H9 (cell line): ENCODE measurements around the gene CLIC3. TPM values are rescaled to one million over a fixed set of nuclear protein-coding genes. Genes with fewer than 3 reads are reported as not detected.

ENCODE experiments used
- DNase-seq: peaks from one replicate; pipeline ENCODE4 v3.0.0-alpha.2; 2017
- H2AFZ ChIP-seq: one replicate; pipeline ENCODE4 v1.6.1; 2013; ENCODE audit warnings: mild to moderate bottlenecking, low read length, control low read depth, moderate library complexity
- H2AK5ac ChIP-seq: 2 replicates; pipeline ENCODE4 v1.6.1; 2013; ENCODE audit warnings: low read length, control low read depth, mixed read lengths; ENCODE audit not compliant: insufficient read length
- H2BK120ac ChIP-seq: one replicate; pipeline ENCODE4 v1.6.1; 2013; ENCODE audit warnings: low read depth, mild to moderate bottlenecking, low read length, control low read depth, inconsistent platforms; ENCODE audit not compliant: poor library complexity, severe bottlenecking
- H2BK12ac ChIP-seq: 2 replicates; pipeline ENCODE4 v1.6.1; 2013; ENCODE audit warnings: low read length, control low read depth, mixed read lengths, low read depth; ENCODE audit not compliant: insufficient read length
- H2BK15ac ChIP-seq: 2 replicates; pipeline ENCODE4 v1.6.1; 2013; ENCODE audit warnings: low read depth, low read length, control low read depth
- H2BK20ac ChIP-seq: one replicate; pipeline ENCODE4 v1.6.1; 2013; ENCODE audit warnings: low read depth, mild to moderate bottlenecking, low read length, control low read depth, inconsistent platforms; ENCODE audit not compliant: poor library complexity, severe bottlenecking
- H2BK5ac ChIP-seq: 2 replicates; pipeline ENCODE4 v1.6.1; 2013; ENCODE audit warnings: low read length, control low read depth, mixed read lengths; ENCODE audit not compliant: insufficient read length
- H3K14ac ChIP-seq: 2 replicates; pipeline ENCODE4 v1.6.1; 2013; ENCODE audit warnings: low read length, control low read depth; ENCODE audit not compliant: insufficient read depth
- H3K18ac ChIP-seq: 2 replicates; pipeline ENCODE4 v1.6.1; 2013; ENCODE audit warnings: low read depth, mild to moderate bottlenecking, mixed read lengths, low read length, control low read depth; ENCODE audit not compliant: insufficient read length
- H3K23ac ChIP-seq: 2 replicates; pipeline ENCODE4 v1.6.1; 2013; ENCODE audit warnings: low read length, control low read depth, mixed read lengths, low read depth; ENCODE audit not compliant: insufficient read length
- H3K23me2 ChIP-seq: 2 replicates; pipeline ENCODE4 v1.6.1; 2013; ENCODE audit warnings: low read depth, mild to moderate bottlenecking, mixed read lengths, low read length, control low read depth; ENCODE audit not compliant: insufficient read length, poor library complexity, severe bottlenecking
- H3K27ac ChIP-seq: 2 replicates; pipeline ENCODE4 v1.5.1; 2013; ENCODE audit warnings: low read length, control low read depth, mixed read lengths, low read depth; ENCODE audit not compliant: insufficient read length
- H3K27me3 ChIP-seq: 2 replicates; pipeline ENCODE4 v1.6.1; 2013; ENCODE audit warnings: low read length, control low read depth, inconsistent platforms; ENCODE audit not compliant: insufficient read depth
- H3K4ac ChIP-seq: 2 replicates; pipeline ENCODE4 v1.6.1; 2013; ENCODE audit warnings: low read depth, mild to moderate bottlenecking, control low read depth, inconsistent platforms, low read length, moderate library complexity
- H3K4me1 ChIP-seq: 2 replicates; pipeline ENCODE4 v1.6.1; 2013; ENCODE audit warnings: low read length, control low read depth, inconsistent platforms; ENCODE audit not compliant: insufficient read depth
- H3K4me2 ChIP-seq: 2 replicates; pipeline ENCODE4 v1.6.1; 2013; ENCODE audit warnings: low read length, control low read depth, mixed read lengths; ENCODE audit not compliant: insufficient read length, insufficient read depth
- H3K56ac ChIP-seq: 2 replicates; pipeline ENCODE4 v1.6.1; 2013; ENCODE audit warnings: low read depth, mild to moderate bottlenecking, mixed read lengths, low read length, control low read depth; ENCODE audit not compliant: insufficient read length
- H3K79me1 ChIP-seq: 2 replicates; pipeline ENCODE4 v1.6.1; 2013; ENCODE audit warnings: low read depth, mild to moderate bottlenecking, moderate library complexity, low read length, control low read depth, inconsistent platforms; ENCODE audit not compliant: insufficient read depth, poor library complexity, severe bottlenecking
- H3K79me2 ChIP-seq: 2 replicates; pipeline ENCODE4 v1.6.1; 2013; ENCODE audit warnings: low read length, control low read depth, inconsistent platforms; ENCODE audit not compliant: insufficient read depth
- H3K9ac ChIP-seq: 2 replicates; pipeline ENCODE4 v1.6.1; 2013; ENCODE audit warnings: low read length, control low read depth, mixed read lengths; ENCODE audit not compliant: insufficient read length; ENCODE audit errors: extremely low read depth
- H3K9me3 ChIP-seq: one replicate; pipeline ENCODE4 v1.6.1; 2013; ENCODE audit warnings: low read depth, low read length, inconsistent platforms; ENCODE audit not compliant: control insufficient read depth
- H3T11ph ChIP-seq: one replicate; pipeline ENCODE4 v1.6.1; 2013; ENCODE audit warnings: mild to moderate bottlenecking, low read length, control low read depth, inconsistent platforms
- H4K20me1 ChIP-seq: one replicate; pipeline ENCODE4 v1.6.1; 2013; ENCODE audit not compliant: control insufficient read depth, insufficient read length, insufficient read depth
- H4K5ac ChIP-seq: 2 replicates; pipeline ENCODE4 v1.6.1; 2013; ENCODE audit warnings: low read depth, mild to moderate bottlenecking, mixed read lengths, low read length, control low read depth; ENCODE audit not compliant: insufficient read length
- H4K8ac ChIP-seq: replicated peaks from 2 replicates; pipeline ENCODE4 v1.6.1; 2013; ENCODE audit warnings: low read length, control low read depth, mixed read lengths, low read depth; ENCODE audit not compliant: insufficient read length
- H4K91ac ChIP-seq: 2 replicates; pipeline ENCODE4 v1.6.1; 2013; ENCODE audit warnings: low read depth, mild to moderate bottlenecking, moderate library complexity, mixed read lengths, low read length, control low read depth; ENCODE audit not compliant: insufficient read length
- H3K27ac Mint-ChIP-seq, 3 experiments: 2 replicates in 2 of 3; 3 replicates in 1 of 3; pipeline ENCODE4 v1.8.0; 2020 to 2021; ENCODE audit warnings: mixed read lengths in 3 of 3, mild to moderate bottlenecking in 1 of 3, moderate library complexity in 1 of 3
- H3K27me3 Mint-ChIP-seq: 2 replicates; pipeline ENCODE4 v1.8.0; 2021; ENCODE audit warnings: low read depth, mild to moderate bottlenecking, moderate library complexity, mixed read lengths
- H3K36me3 Mint-ChIP-seq, 3 experiments: 2 replicates in 2 of 3; 3 replicates in 1 of 3; pipeline ENCODE4 v1.8.0; 2020 to 2021; ENCODE audit warnings: low read depth in 3 of 3, mixed read lengths in 3 of 3; ENCODE audit not compliant: insufficient read depth in 1 of 3
- H3K4me1 Mint-ChIP-seq, 2 experiments: 2 replicates each; pipeline ENCODE4 v1.8.0; 2020; ENCODE audit warnings: mixed read lengths in 2 of 2
- H3K4me3 Mint-ChIP-seq, 2 experiments: 2 replicates in 1 of 2; 3 replicates in 1 of 2; pipeline ENCODE4 v1.8.0; 2020 to 2021; ENCODE audit warnings: mild to moderate bottlenecking in 2 of 2, mixed read lengths in 2 of 2, moderate library complexity in 1 of 2
- H3K9me3 Mint-ChIP-seq, 2 experiments: 2 replicates in 1 of 2; 3 replicates in 1 of 2; pipeline ENCODE4 v1.8.0; 2020; ENCODE audit warnings: mild to moderate bottlenecking in 2 of 2, mixed read lengths in 2 of 2, moderate library complexity in 1 of 2
- CTCF ChIP-seq: fragments of 200-600 bp; sonication (generic); conservative IDR thresholded peaks from 3 replicates; pipeline ENCODE4 v1.8.0; 2021; ENCODE audit warnings: antibody characterized with exemption, mild to moderate bottlenecking
- WGBS: extraction: QIAGEN DNeasy Blood & Tissue Kit; methylation state at CpG from one replicate; pipeline ENCODE4 v1.1.7; 2013; ENCODE audit warnings: missing lambda C conversion rate, low lambda C conversion rate, mixed read lengths; ENCODE audit not compliant: insufficient read length; ENCODE audit errors: extremely low coverage; 5-methylcytosine and 5-hydroxymethylcytosine counted together
- total RNA-seq: library from RNA; stranded (reverse); gene quantifications from 2 replicates; pipeline ENCODE4 v1.2.1, GENCODE V29; 2021

Gene CLIC3
- total RNA-seq, 1 experiment from 2014 or later, result 0.31 TPM

- no peak overlapping the region for H4K91ac ChIP-seq
- H3K4me1 Mint-ChIP-seq, result peaks cover 2% of the 10 kb centered on the region in 2 experiments; a peak in 2 of 4 replicates
- no peak overlapping the region for H3K27ac Mint-ChIP-seq
- peaks cover 6% of the 10 kb centered on the region for H3K23me2 ChIP-seq
- peaks cover 9 to 10% of the 10 kb centered on the region in 2 experiments; a peak in 3 of 5 replicates for H3K9me3 Mint-ChIP-seq
- no peak overlapping the region for H3K18ac ChIP-seq
- DNase-seq, result no peak
- no peak overlapping the region for H3K14ac ChIP-seq
- no peak overlapping the region for H2BK12ac ChIP-seq
- no peak overlapping the region for H2BK120ac ChIP-seq
- peaks cover 2 to 8% (median 2%) of the 10 kb centered on the region in 3 experiments; a peak in 5 of 7 replicates for H3K36me3 Mint-ChIP-seq
- H2BK15ac ChIP-seq, result no peak overlapping the region
- no peak overlapping the region for H3K23ac ChIP-seq
- no CpG with 5 or more reads among the region's 10 CpGs for whole genome bisulfite sequencing
- no peak overlapping the region for H4K5ac ChIP-seq
- no peak overlapping the region for H2AFZ ChIP-seq
- no peaks in the 10 kb centered on the region for H4K20me1 ChIP-seq
- peaks cover 26% of the 10 kb centered on the region for H3K27me3 Mint-ChIP-seq
- H3K9me3 ChIP-seq, result no peaks in the 10 kb centered on the region
- no peaks in the 10 kb centered on the region for H3K4me1 ChIP-seq
- no peak overlapping the region for H2BK20ac ChIP-seq
- H3K27me3 ChIP-seq, result no peaks in the 10 kb centered on the region
- H3K4me2 ChIP-seq, result no peak overlapping the region
- H3K56ac ChIP-seq, result no peak overlapping the region
- no peak overlapping the region for H3T11ph ChIP-seq
- no peak for TF ChIP-seq CTCF
- no peak overlapping the region for H4K8ac ChIP-seq
- H2AK5ac ChIP-seq, result no peak overlapping the region
- no peak overlapping the region for H3K27ac ChIP-seq
- H3K4me3 Mint-ChIP-seq, result peak overlapping the region in 1 of 2 experiments; percentile 2; a peak in 1 of 5 replicates
- no peak overlapping the region for H3K4ac ChIP-seq
- H3K79me2 ChIP-seq, result no peaks in the 10 kb centered on the region
- no peak overlapping the region for H3K9ac ChIP-seq
- H3K79me1 ChIP-seq, result no peaks in the 10 kb centered on the region
- no peak overlapping the region for H2BK5ac ChIP-seq
These were observed 6.0 kb downstream of the CLIC3 start for GRCh38 chr9:136990242-136990911.
